Activated CD4-positive, alpha-beta T cell treated with anti-CD3 and anti-CD28 coated beads, Interleukin-2, Interleukin-4, amounts not matched to agents 100 ng/mL and 50 ng/mL, durations not matched to agents 16 hours and 8 hours (primary cell): ENCODE results near the gene GATAD2B.
"Not testable (repeated sequence)": the region's sequence is repeated elsewhere in the genome, so short reads cannot be mapped to it uniquely, and the experiment has no call there.

ENCODE experiments used
- DNase-seq: peaks from one replicate; pipeline ENCODE4 v3.0.0-alpha.2; 2020; ENCODE audit warnings: low spot score

The GATAD2B gene

GRCh38 chr1:153888533-153888932 lies 34.2 kb downstream of the GATAD2B start:
- DNase-seq: peak; percentile 3

GRCh38 chr1:153886127-153886526 lies 36.6 kb downstream of the GATAD2B start:
- no peak for DNase-seq

GRCh38 chr1:153883223-153883622 lies 39.5 kb downstream of the GATAD2B start:
- no peak for DNase-seq

GRCh38 chr1:153882296-153882912 lies 40.4 kb downstream of the GATAD2B start:
- no peak for DNase-seq

GRCh38 chr1:153881751-153882150 lies 41.0 kb downstream of the GATAD2B start:
- DNase-seq: no peak

- no peak for DNase-seq
Measured at GRCh38 chr1:153880962-153881361, 41.8 kb downstream of the GATAD2B start.

GRCh38 chr1:153880024-153880423 lies 42.7 kb downstream of the GATAD2B start:
- DNase-seq: no peak

GRCh38 chr1:153877112-153877511 lies 45.7 kb downstream of the GATAD2B start:
- DNase-seq: no peak

GRCh38 chr1:153872934-153873333 lies 49.8 kb downstream of the GATAD2B start:
- DNase-seq: no peak

- DNase-seq: no peak
Measured at GRCh38 chr1:153872331-153872730, 50.4 kb downstream of the GATAD2B start.

- DNase-seq: no peak
Measured at GRCh38 chr1:153869486-153869885, 53.3 kb downstream of the GATAD2B start.

GRCh38 chr1:153866045-153866850 lies 56.5 kb downstream of the GATAD2B start:
- no peak for DNase-seq

GRCh38 chr1:153860285-153860684 lies 62.5 kb downstream of the GATAD2B start:
- DNase-seq: no peak

- no peak for DNase-seq
Measured at GRCh38 chr1:153857505-153857904, 65.3 kb downstream of the GATAD2B start.

GRCh38 chr1:153856763-153857162 lies 66.0 kb downstream of the GATAD2B start:
- no peak for DNase-seq

GRCh38 chr1:153852170-153852569 lies 70.6 kb downstream of the GATAD2B start:
- DNase-seq: no peak

GRCh38 chr1:153849487-153850185 lies 73.1 kb downstream of the GATAD2B start:
- peak; percentile 31 for DNase-seq

GRCh38 chr1:153848805-153849204 lies 74.0 kb downstream of the GATAD2B start:
- no peak for DNase-seq

- no peak for DNase-seq
Measured at GRCh38 chr1:153845158-153845557, 77.6 kb downstream of the GATAD2B start.

GRCh38 chr1:153844349-153844748 lies 78.4 kb downstream of the GATAD2B start:
- DNase-seq: not testable (repeated sequence)

- DNase-seq: peak; percentile 10
Measured at GRCh38 chr1:153842006-153842471, 80.7 kb downstream of the GATAD2B start.

GRCh38 chr1:153841463-153841994 lies 81.2 kb downstream of the GATAD2B start:
- no peak for DNase-seq

- DNase-seq: not testable (repeated sequence)
Measured at GRCh38 chr1:153840774-153841173, 82.0 kb downstream of the GATAD2B start.
